ENCODE results near the gene ACSL1.
"Not testable (repeated sequence)": the region's sequence is repeated elsewhere in the genome, so short reads cannot be mapped to it uniquely, and the experiment has no call there.

Gene ACSL1

GRCh38 chr4:184790826-184791225, 34.9 kb downstream of the ACSL1 start:
- DNase-seq (ENCODE audit: low spot score): no peak

- no peak for DNase-seq (ENCODE audit: low spot score)
Observed at GRCh38 chr4:184787766-184788503, 37.8 kb downstream of the ACSL1 start.

GRCh38 chr4:184785813-184786212, 40.0 kb downstream of the ACSL1 start:
- no peak for DNase-seq (ENCODE audit: low spot score)

- no peak for DNase-seq (ENCODE audit: low spot score)
Observed at GRCh38 chr4:184784628-184785257, 41.0 kb downstream of the ACSL1 start.

GRCh38 chr4:184782731-184783373, 42.9 kb downstream of the ACSL1 start:
- DNase-seq (ENCODE audit: low spot score): no peak

- not testable (repeated sequence) for DNase-seq (ENCODE audit: low spot score)
Observed at GRCh38 chr4:184779160-184779559, 46.6 kb downstream of the ACSL1 start.

- DNase-seq (ENCODE audit: low spot score): no peak
Observed at GRCh38 chr4:184778325-184778724, 47.4 kb downstream of the ACSL1 start.

GRCh38 chr4:184776821-184777220, 48.9 kb downstream of the ACSL1 start:
- DNase-seq (ENCODE audit: low spot score): no peak

- no peak for DNase-seq (ENCODE audit: low spot score)
Observed at GRCh38 chr4:184775854-184776555, 49.8 kb downstream of the ACSL1 start.

- no peak for DNase-seq (ENCODE audit: low spot score)
Observed at GRCh38 chr4:184774152-184774551, 51.6 kb downstream of the ACSL1 start.

GRCh38 chr4:184771416-184771815, 54.4 kb downstream of the ACSL1 start:
- DNase-seq (ENCODE audit: low spot score): no peak

GRCh38 chr4:184769141-184769765, 56.5 kb downstream of the ACSL1 start:
- DNase-seq (ENCODE audit: low spot score): no peak

- no peak for DNase-seq (ENCODE audit: low spot score)
Observed at GRCh38 chr4:184768296-184768695, 57.5 kb downstream of the ACSL1 start.

- DNase-seq (ENCODE audit: low spot score): no peak
Observed at GRCh38 chr4:184766446-184766845, 59.3 kb downstream of the ACSL1 start.

GRCh38 chr4:184765473-184766340, 60.1 kb downstream of the ACSL1 start:
- DNase-seq (ENCODE audit: low spot score): no peak

GRCh38 chr4:184764601-184765000, 61.2 kb downstream of the ACSL1 start:
- DNase-seq (ENCODE audit: low spot score): no peak

- DNase-seq (ENCODE audit: low spot score): no peak
Observed at GRCh38 chr4:184763150-184763780, 62.5 kb downstream of the ACSL1 start.

GRCh38 chr4:184762100-184762499, 63.7 kb downstream of the ACSL1 start:
- no peak for DNase-seq (ENCODE audit: low spot score)

- no peak for DNase-seq (ENCODE audit: low spot score)
Observed at GRCh38 chr4:184760681-184761080, 65.1 kb downstream of the ACSL1 start.

- no peak for DNase-seq (ENCODE audit: low spot score)
Observed at GRCh38 chr4:184757810-184758209, 68.0 kb downstream of the ACSL1 start.

- DNase-seq (ENCODE audit: low spot score): no peak
Observed at GRCh38 chr4:184756399-184756798, 69.4 kb downstream of the ACSL1 start.
